H1 (cell line): Measurements from ENCODE around the gene ZNF606. TPM values are rescaled to one million over a fixed set of nuclear protein-coding genes. Genes with fewer than 3 reads are reported as not detected.

Source experiments
- CTCF ChIA-PET: fragments of 300-600 bp; sonication (Branson Sonifier 250); formaldehyde crosslinking; loops from one replicate; lab custom pipeline; 2021; ENCODE audit not compliant: partially characterized antibody; lab: Charles Lee
- POLR2A ChIA-PET: fragments of 300-600 bp; sonication (Branson Sonifier 250); formaldehyde crosslinking; loops from one replicate; lab custom pipeline; 2021; ENCODE audit warnings: inconsistent platforms; ENCODE audit not compliant: partially characterized antibody; lab: Charles Lee
- DNase-seq, 2 experiments: peaks; one replicate each; pipeline versions ENCODE4 v3.0.0 to v3.0.0-alpha.2; 2010 to 2022; ENCODE audit warnings: low spot score in 2 of 2, low read depth in 1 of 2, mixed read lengths in 1 of 2
- FAIRE-seq: peaks from 2 replicates; lab custom pipeline; 2011; peaks lifted over from hg19 to GRCh38; lab: Jason Lieb, UNC
- H2AFZ ChIP-seq: 2 replicates; pipeline ENCODE4 v1.8.1; 2012; ENCODE audit warnings: low read length, inconsistent platforms
- H2AK5ac ChIP-seq: 2 replicates; pipeline ENCODE4 v1.6.1; 2013; ENCODE audit warnings: low read depth, low read length
- H2BK120ac ChIP-seq: replicated peaks from 2 replicates; pipeline ENCODE3; 2013; ENCODE audit warnings: low read depth, low read length, inconsistent platforms
- H2BK12ac ChIP-seq: 2 replicates; pipeline ENCODE4 v1.6.1; 2013; ENCODE audit warnings: low read depth, low read length
- H2BK15ac ChIP-seq: 2 replicates; pipeline ENCODE4 v1.6.1; 2013; ENCODE audit warnings: low read length
- H2BK20ac ChIP-seq: 2 replicates; pipeline ENCODE4 v1.6.1; 2013; ENCODE audit warnings: low read length
- H2BK5ac ChIP-seq: 2 replicates; pipeline ENCODE4 v1.6.1; 2013; ENCODE audit warnings: low read depth, low read length
- H3K14ac ChIP-seq: 2 replicates; pipeline ENCODE4 v1.6.1; 2013; ENCODE audit warnings: inconsistent platforms; ENCODE audit not compliant: insufficient read length
- H3K18ac ChIP-seq: 2 replicates; pipeline ENCODE4 v1.6.1; 2013; ENCODE audit warnings: low read length; ENCODE audit errors: extremely low read depth
- H3K23ac ChIP-seq: 2 replicates; pipeline ENCODE4 v1.6.1; 2013; ENCODE audit warnings: inconsistent platforms; ENCODE audit not compliant: insufficient read length
- H3K23me2 ChIP-seq: 2 replicates; pipeline ENCODE4 v1.6.1; 2013; ENCODE audit warnings: low read depth, low read length
- H3K27ac ChIP-seq: 2 replicates; pipeline ENCODE4 v1.6.1; 2011; ENCODE audit warnings: low read depth, low read length, inconsistent platforms
- H3K27me3 ChIP-seq, 4 experiments: replicated peaks in 1 of 4; 1 replicate in 1 of 4; 2 replicates in 3 of 4; pipeline versions ENCODE4 v1.6.1 to v1.8.1; 2011 to 2013; ENCODE audit warnings: low read length in 3 of 4, mild to moderate bottlenecking in 3 of 4, inconsistent platforms in 2 of 4, mixed read lengths in 2 of 4, moderate library complexity in 1 of 4; ENCODE audit not compliant: control insufficient read depth in 3 of 4, insufficient read depth in 3 of 4; ENCODE audit errors: extremely low read depth in 1 of 4
- H3K36me3 ChIP-seq, 4 experiments: 2 replicates each; pipeline versions ENCODE4 v1.6.1 to v1.8.1; 2011 to 2013; ENCODE audit warnings: mild to moderate bottlenecking in 4 of 4, low read length in 3 of 4, moderate library complexity in 2 of 4, control low read depth in 1 of 4, inconsistent platforms in 1 of 4; ENCODE audit not compliant: insufficient read depth in 4 of 4, control insufficient read depth in 2 of 4
- H3K4ac ChIP-seq: replicated peaks from 2 replicates; pipeline ENCODE3; 2013; ENCODE audit warnings: low read length, low read depth, mixed read lengths, inconsistent platforms; ENCODE audit not compliant: insufficient read length
- H3K4me1 ChIP-seq, 4 experiments: replicated peaks in 1 of 4; 1 replicate in 1 of 4; 2 replicates in 3 of 4; pipeline versions ENCODE4 v1.6.1 to v1.8.1; 2011 to 2013; ENCODE audit warnings: low read length in 3 of 4, inconsistent platforms in 2 of 4, mixed read lengths in 1 of 4; ENCODE audit not compliant: insufficient read depth in 4 of 4, control insufficient read depth in 3 of 4
- H3K4me2 ChIP-seq, 2 experiments: 2 replicates each; pipeline versions ENCODE4 v1.6.1 to v1.8.1; 2011 to 2013; ENCODE audit warnings: low read depth in 2 of 2, low read length in 2 of 2, control low read depth in 1 of 2, inconsistent platforms in 1 of 2, mild to moderate bottlenecking in 1 of 2; ENCODE audit not compliant: insufficient read depth in 1 of 2
- H3K4me3 ChIP-seq, 4 experiments: fragments of 200-600, 300-600 bp in 1 of 4; sonication (generic), shearing (Covaris generic), sonication (Bioruptor Twin) in 1 of 4; 2 replicates each; pipeline versions ENCODE4 v1.5.1 to v1.8.1; 2011 to 2016; ENCODE audit warnings: low read length in 4 of 4, low read depth in 3 of 4, control low read depth in 2 of 4, inconsistent platforms in 2 of 4, mild to moderate bottlenecking in 2 of 4, mixed read lengths in 1 of 4, moderate library complexity in 1 of 4; ENCODE audit not compliant: insufficient read depth in 2 of 4; ENCODE audit errors: extremely low read depth in 1 of 4
- H3K56ac ChIP-seq: replicated peaks from 2 replicates; pipeline ENCODE3; 2013; ENCODE audit warnings: low read depth, mild to moderate bottlenecking, mixed read lengths, low read length, inconsistent platforms; ENCODE audit not compliant: insufficient read length
- H3K79me1 ChIP-seq: 2 replicates; pipeline ENCODE4 v1.6.1; 2013; ENCODE audit warnings: low read depth, low read length, control low read depth
- H3K79me2 ChIP-seq, 2 experiments: 2 replicates each; pipeline versions ENCODE4 v1.6.1 to v1.8.1; 2012 to 2013; ENCODE audit warnings: low read length in 2 of 2, mild to moderate bottlenecking in 2 of 2, inconsistent platforms in 1 of 2; ENCODE audit not compliant: insufficient read depth in 2 of 2, control insufficient read depth in 1 of 2
- H3K9ac ChIP-seq, 4 experiments: replicated peaks in 1 of 4; 1 replicate in 1 of 4; 2 replicates in 3 of 4; pipeline versions ENCODE4 v1.6.1 to v1.8.1; 2011 to 2013; ENCODE audit warnings: low read depth in 3 of 4, low read length in 3 of 4, control low read depth in 2 of 4, mild to moderate bottlenecking in 2 of 4, moderate library complexity in 2 of 4, inconsistent platforms in 1 of 4; ENCODE audit errors: extremely low read depth in 1 of 4
- H3K9me3 ChIP-seq, 2 experiments: 2 replicates each; pipeline versions ENCODE4 v1.6.1 to v1.8.1; 2012 to 2013; ENCODE audit warnings: mild to moderate bottlenecking in 2 of 2, moderate library complexity in 2 of 2, control low read depth in 1 of 2, inconsistent platforms in 1 of 2, low read depth in 1 of 2, low read length in 1 of 2, mixed read lengths in 1 of 2; ENCODE audit not compliant: insufficient read depth in 2 of 2
- H4K20me1 ChIP-seq, 2 experiments: replicated peaks in 1 of 2; 2 replicates each; pipeline versions ENCODE3 to v1.8.1; 2011 to 2013; ENCODE audit warnings: inconsistent platforms in 2 of 2, low read length in 2 of 2, mild to moderate bottlenecking in 1 of 2; ENCODE audit not compliant: insufficient read depth in 2 of 2, control insufficient read depth in 1 of 2
- H4K5ac ChIP-seq: 2 replicates; pipeline ENCODE4 v1.6.1; 2013; ENCODE audit warnings: low read length, low read depth, mixed read lengths, inconsistent platforms; ENCODE audit not compliant: insufficient read length
- H4K8ac ChIP-seq: 2 replicates; pipeline ENCODE4 v1.8.0; 2013; ENCODE audit warnings: mild to moderate bottlenecking, moderate library complexity, low read length, inconsistent platforms; ENCODE audit not compliant: insufficient read depth; ENCODE audit errors: extremely low read depth
- H4K91ac ChIP-seq: replicated peaks from 2 replicates; pipeline ENCODE3; 2013; ENCODE audit warnings: low read length, mixed read lengths, inconsistent platforms; ENCODE audit not compliant: insufficient read length
- CBX8 ChIP-seq: fragments of 300-800, 300-1000 bp; sonication (generic); IDR thresholded peaks from 2 replicates; pipeline ENCODE4 v1.7.1; 2016; ENCODE audit warnings: low read depth, low read length, borderline replicate concordance
- CHD1 ChIP-seq: IDR thresholded peaks from 2 replicates; pipeline ENCODE4 v1.6.1; 2012; ENCODE audit warnings: low read depth, low read length, improper control_type of control experiment
- CREB1 ChIP-seq: IDR thresholded peaks from 2 replicates; pipeline ENCODE4 v1.6.1; 2012; ENCODE audit warnings: inconsistent platforms
- EZH2 ChIP-seq: fragments of 200-600 bp; sonication (generic); IDR thresholded peaks from 2 replicates; pipeline ENCODE4 v1.7.1; 2012; ENCODE audit warnings: low read depth, mild to moderate bottlenecking, moderate library complexity, low read length, inconsistent platforms; ENCODE audit not compliant: severe bottlenecking
- MAX ChIP-seq: IDR thresholded peaks from 2 replicates; pipeline ENCODE4 v1.6.1; 2012; ENCODE audit warnings: inconsistent platforms
- POLR2A ChIP-seq, 2 experiments: IDR thresholded peaks; 1 replicate in 1 of 2; 2 replicates in 1 of 2; pipeline ENCODE4 v1.6.1; 2011; ENCODE audit warnings: low read depth in 2 of 2, low read length in 2 of 2, mild to moderate bottlenecking in 2 of 2; ENCODE audit errors: control extremely low read depth in 1 of 2
- RAD21 ChIP-seq, 2 experiments: IDR thresholded peaks in 1 of 2; conservative IDR thresholded peaks in 1 of 2; 2 replicates each; pipeline ENCODE4 v1.6.1; 2011; ENCODE audit warnings: low read depth in 2 of 2, low read length in 2 of 2, improper control_type of control experiment in 1 of 2, inconsistent platforms in 1 of 2, mild to moderate bottlenecking in 1 of 2, moderate library complexity in 1 of 2
- RXRA ChIP-seq: IDR thresholded peaks from 2 replicates; pipeline ENCODE4 v1.6.1; 2011; ENCODE audit warnings: low read depth, mild to moderate bottlenecking, low read length, moderate library complexity; ENCODE audit not compliant: insufficient read depth
- SIX5 ChIP-seq: IDR thresholded peaks from 2 replicates; pipeline ENCODE4 v1.6.1; 2011; ENCODE audit warnings: mild to moderate bottlenecking, low read depth, low read length
- TEAD4 ChIP-seq: IDR thresholded peaks from 2 replicates; pipeline ENCODE4 v1.6.1; 2012; ENCODE audit warnings: low read depth, low read length, inconsistent platforms, mixed read lengths
- USF2 ChIP-seq: IDR thresholded peaks from 2 replicates; pipeline ENCODE4 v1.6.1; 2011; ENCODE audit warnings: low read length, improper control_type of control experiment
- WGBS, 2 experiments: shearing (Covaris generic) in 1 of 2; methylation state at CpG; one replicate each; pipeline versions ENCODE4 v1.1.6 to v1.1.7; 2013 to 2015; ENCODE audit warnings: low lambda C conversion rate in 2 of 2, mixed read lengths in 2 of 2, inconsistent platforms in 1 of 2, low coverage in 1 of 2, missing lambda C conversion rate in 1 of 2; ENCODE audit not compliant: insufficient replicate concordance in 2 of 2, insufficient coverage in 1 of 2, insufficient read length in 1 of 2; ENCODE audit errors: extremely low coverage in 1 of 2, missing lambda C conversion rate in 1 of 2; 5-methylcytosine and 5-hydroxymethylcytosine counted together
- polyA plus RNA-seq, 7 experiments: library from polyadenylated mRNA; depleted of rRNA in 3 of 7; stranded (reverse) in 5 of 7; unstranded in 2 of 7; fragments of >200 nt in 5 of 7; fragments of 200-250 nt in 2 of 7; gene quantifications; 1 replicate in 5 of 7; 2 replicates in 1 of 7; 4 replicates in 1 of 7; pipeline versions ENCODE4 v1.2.1 to v1.2.3, GENCODE V29; 2011 to 2013; ENCODE audit warnings: missing spikeins in 2 of 7, mixed read lengths in 2 of 7
- total RNA-seq: library from RNA; stranded (reverse); fragmentation: NEBNext Ultra II Directional; extraction: Animal tissue kit (Norgen Biotek cat#: 25700); gene quantifications from 2 replicates; pipeline ENCODE4 v1.2.1, GENCODE V29; 2021

The ZNF606 gene
- total and polyA plus RNA-seq, 2 of the 8 experiments (the other 6 are each of a cell fraction or from before 2014, with no cell fraction given): 5.2 to 19.3 TPM

GRCh38 chr19:57992841-57993240, 9.8 kb downstream of the ZNF606 start:
- no peak overlapping the region for H3K14ac ChIP-seq
- H3K23ac ChIP-seq: no peak overlapping the region
- H3K9me3 ChIP-seq: peaks cover 17 to 32% of the 10 kb centered on the region in 2 experiments
- H4K5ac ChIP-seq: no peak overlapping the region
- CTCF ChIA-PET: no interaction called here
- H3K4me1 ChIP-seq: no peaks in the 10 kb centered on the region
- no peaks in the 10 kb centered on the region for H3K27me3 ChIP-seq
- H3K4ac ChIP-seq: no peak overlapping the region
- no peak for DNase-seq
- H2BK12ac ChIP-seq: no peak overlapping the region
- 63% methylated on average over 1 of the region's 1 CpG; no CpG with 5 or more reads in 1 of the 2 experiments for WGBS, 2 experiments
- H2AFZ ChIP-seq: no peak overlapping the region
- H4K8ac ChIP-seq: no peak overlapping the region
- POLR2A ChIA-PET: interaction anchor here (0.6 to 6.1 kb wide), 4 partner anchors 10 to 370 kb away, joined by 3 to 33 read pairs (median 3); partner anchors contain the start of genes ZNF497 and ZNF606
- no peaks in the 10 kb centered on the region; a peak in 1 of 4 replicates for H3K79me2 ChIP-seq
- H3K36me3 ChIP-seq: peaks cover 5 to 45% (median 22%) of the 10 kb centered on the region in 4 experiments; a peak in 7 of 8 replicates
- no peak overlapping the region for H3K9ac ChIP-seq
- no peak overlapping the region for H2AK5ac ChIP-seq
- H3K27ac ChIP-seq: no peak overlapping the region
- H2BK120ac ChIP-seq: no peak overlapping the region
- no peak overlapping the region for H3K4me3 ChIP-seq
- TF ChIP-seq CBX8 (no peak), TEAD4 (no peak), EZH2 (no peak), SIX5 (no peak), RXRA (no peak), POLR2A (IDR thresholded peaks at IDR 0.05; ENCODE audit: control extremely low read depth in 1 of 2, low read depth in 2 of 2, low read length in 2 of 2) (no peak), MAX (no peak), RAD21 (IDR thresholded peaks at IDR 0.05 in 1 of 2, conservative IDR thresholded peaks at IDR 0.05 in 1 of 2; ENCODE audit: low read depth in 2 of 2, low read length in 2 of 2) (no peak), USF2 (no peak), CREB1 (no peak), CHD1 (no peak)
- TF ChIP-seq, all 59 proteins: peak for 0
- H3K56ac ChIP-seq: no peak overlapping the region
- no peak overlapping the region for H2BK15ac ChIP-seq
- H4K20me1 ChIP-seq: no peaks in the 10 kb centered on the region
- no peak overlapping the region for H3K4me2 ChIP-seq
- H3K23me2 ChIP-seq: no peaks in the 10 kb centered on the region
- FAIRE-seq: no peak
- H2BK20ac ChIP-seq: no peak overlapping the region
- H3K18ac ChIP-seq: no peak overlapping the region
- H2BK5ac ChIP-seq: no peak overlapping the region
- H4K91ac ChIP-seq: no peak overlapping the region
- H3K79me1 ChIP-seq: no peaks in the 10 kb centered on the region; the same call in 1 of the 2 replicates
